Activated T-helper 9 cell treated with anti-CD3 and anti-CD28 coated beads, Interleukin-2, amount 50 U/mL, for 16 hours (primary cell): ENCODE measurements around the gene ARL6IP6.
"Not testable (repeated sequence)": the region's sequence is repeated elsewhere in the genome, so short reads cannot be mapped to it uniquely, and the experiment has no call there.

Experiments used
- DNase-seq: peaks from one replicate; pipeline ENCODE4 v3.0.0-alpha.2; 2020; ENCODE audit warnings: low read depth

ARL6IP6 gene

GRCh38 chr2:152722639-152723038 is 4.2 kb downstream of the ARL6IP6 start:
- not testable (repeated sequence) for DNase-seq

GRCh38 chr2:152723918-152724317 is 5.5 kb downstream of the ARL6IP6 start:
- DNase-seq: no peak

GRCh38 chr2:152729844-152730243 is 11.4 kb downstream of the ARL6IP6 start:
- DNase-seq: no peak

- no peak for DNase-seq
Measured at GRCh38 chr2:152730591-152731333, 12.3 kb downstream of the ARL6IP6 start.

GRCh38 chr2:152737509-152737908 is 19.1 kb downstream of the ARL6IP6 start:
- DNase-seq: not testable (repeated sequence)

GRCh38 chr2:152738438-152738837 is 20.0 kb downstream of the ARL6IP6 start:
- no peak for DNase-seq

- DNase-seq: not testable (repeated sequence)
Measured at GRCh38 chr2:152739705-152740104, 21.3 kb downstream of the ARL6IP6 start.

GRCh38 chr2:152740743-152741328 is 22.4 kb downstream of the ARL6IP6 start:
- DNase-seq: no peak

- no peak for DNase-seq
Measured at GRCh38 chr2:152743002-152743401, 24.6 kb downstream of the ARL6IP6 start.

GRCh38 chr2:152747751-152748150 is 29.3 kb downstream of the ARL6IP6 start:
- not testable (repeated sequence) for DNase-seq

GRCh38 chr2:152755029-152755428 is 36.6 kb downstream of the ARL6IP6 start:
- DNase-seq: no peak

- DNase-seq: no peak
Measured at GRCh38 chr2:152759290-152760072, 41.1 kb downstream of the ARL6IP6 start.

GRCh38 chr2:152761214-152761613 is 42.8 kb downstream of the ARL6IP6 start:
- DNase-seq: no peak

GRCh38 chr2:152762202-152762601 is 43.8 kb downstream of the ARL6IP6 start:
- DNase-seq: no peak

- DNase-seq: not testable (repeated sequence)
Measured at GRCh38 chr2:152763208-152763607, 44.8 kb downstream of the ARL6IP6 start.

- no peak for DNase-seq
Measured at GRCh38 chr2:152763651-152764050, 45.2 kb downstream of the ARL6IP6 start.

GRCh38 chr2:152766928-152767327 is 48.5 kb downstream of the ARL6IP6 start:
- no peak for DNase-seq

GRCh38 chr2:152781175-152781574 is 62.8 kb downstream of the ARL6IP6 start:
- DNase-seq: no peak

GRCh38 chr2:152782171-152782570 is 63.8 kb downstream of the ARL6IP6 start:
- no peak for DNase-seq

GRCh38 chr2:152790883-152791282 is 72.5 kb downstream of the ARL6IP6 start:
- DNase-seq: no peak

GRCh38 chr2:152791979-152792378 is 73.6 kb downstream of the ARL6IP6 start:
- no peak for DNase-seq

GRCh38 chr2:152792974-152793373 is 74.6 kb downstream of the ARL6IP6 start:
- no peak for DNase-seq

- no peak for DNase-seq
Measured at GRCh38 chr2:152796941-152797340, 78.5 kb downstream of the ARL6IP6 start.
